TTC549 (cell line): Measurements from ENCODE around the gene PRLH.
A peak's percentile ranks its signal among the peaks of the same experiment; 100 is the strongest.

ENCODE experiments used
- FAIRE-seq: peaks from 2 replicates; lab custom pipeline; 2012; peaks lifted over from hg19 to GRCh38; lab: Jason Lieb, UNC

The PRLH gene

GRCh38 chr2:237567276-237568029 lies 1.1 kb downstream of the PRLH start:
- no peak for FAIRE-seq

GRCh38 chr2:237568121-237568660 lies 1.8 kb downstream of the PRLH start:
- FAIRE-seq: no peak

GRCh38 chr2:237569041-237569440 lies 2.7 kb downstream of the PRLH start:
- no peak for FAIRE-seq

GRCh38 chr2:237569896-237570295 lies 3.5 kb downstream of the PRLH start:
- FAIRE-seq: no peak

- FAIRE-seq: no peak
Observed at GRCh38 chr2:237570776-237571335, 4.5 kb downstream of the PRLH start.

GRCh38 chr2:237571551-237571950 lies 5.2 kb downstream of the PRLH start:
- FAIRE-seq: no peak

- peak; percentile 28 for FAIRE-seq
Observed at GRCh38 chr2:237572021-237572741, 5.8 kb downstream of the PRLH start.

GRCh38 chr2:237572742-237573101 lies 6.3 kb downstream of the PRLH start:
- no peak for FAIRE-seq

GRCh38 chr2:237573721-237574415 lies 7.5 kb downstream of the PRLH start:
- no peak for FAIRE-seq

- no peak for FAIRE-seq
Observed at GRCh38 chr2:237574467-237574866, 8.1 kb downstream of the PRLH start.

- no peak for FAIRE-seq
Observed at GRCh38 chr2:237574894-237575868, 8.8 kb downstream of the PRLH start.

GRCh38 chr2:237575869-237576862 lies 9.8 kb downstream of the PRLH start:
- FAIRE-seq: no peak

GRCh38 chr2:237576974-237577373 lies 10.6 kb downstream of the PRLH start:
- FAIRE-seq: no peak

- FAIRE-seq: no peak
Observed at GRCh38 chr2:237577458-237577857, 11.1 kb downstream of the PRLH start.

GRCh38 chr2:237577956-237578870 lies 11.8 kb downstream of the PRLH start:
- no peak for FAIRE-seq

GRCh38 chr2:237581326-237581725 lies 15.0 kb downstream of the PRLH start:
- FAIRE-seq: no peak

- FAIRE-seq: no peak
Observed at GRCh38 chr2:237581751-237582746, 15.7 kb downstream of the PRLH start.
